Measurements from ENCODE around the gene ALKBH3.

Gene ALKBH3

GRCh38 chr11:43921561-43922294 is 41.1 kb downstream of the ALKBH3 start:
- no peak for DNase-seq (ENCODE audit: low read depth, low spot score)
- no peak overlapping the region for H3K27ac ChIP-seq
- H3K36me3 ChIP-seq (ENCODE audit: insufficient read depth, low read length), result peaks cover 16% of the 10 kb centered on the region
- TF ChIP-seq EZH2 (IDR thresholded peaks at IDR 0.05), result no peak
- no peak for TF ChIP-seq POLR2AphosphoS5 (IDR thresholded peaks at IDR 0.05; ENCODE audit: borderline replicate concordance, low read depth, low read length)
- TF ChIP-seq FOXP2 (optimal IDR thresholded peaks at IDR 0.05; ENCODE audit: control extremely low read depth, extremely low read length, insufficient read depth), result no peak
- no peak overlapping the region for H3K4me3 ChIP-seq
- H3K9ac ChIP-seq (ENCODE audit: insufficient read length), result no peak overlapping the region
- no peaks in the 10 kb centered on the region for H3K9me3 ChIP-seq (ENCODE audit: low read depth, low read length)

- H3K36me3 ChIP-seq (ENCODE audit: insufficient read depth, low read length), result peaks cover 16% of the 10 kb centered on the region
- H3K9me3 ChIP-seq (ENCODE audit: low read depth, low read length), result no peaks in the 10 kb centered on the region
- no peak overlapping the region for H3K27ac ChIP-seq
These were observed 41.6 kb downstream of the ALKBH3 start for GRCh38 chr11:43922295-43922648.

GRCh38 chr11:43922744-43923405 is 42.2 kb downstream of the ALKBH3 start:
- H3K36me3 ChIP-seq (ENCODE audit: insufficient read depth, low read length), result peaks cover 16% of the 10 kb centered on the region
- H3K27ac ChIP-seq, result no peak overlapping the region
- H3K9me3 ChIP-seq (ENCODE audit: low read depth, low read length), result no peaks in the 10 kb centered on the region
- no peak overlapping the region for H3K9ac ChIP-seq (ENCODE audit: insufficient read length)
- H3K4me3 ChIP-seq, result no peak overlapping the region
- DNase-seq (ENCODE audit: low read depth, low spot score), result no peak
- TF ChIP-seq EZH2 (IDR thresholded peaks at IDR 0.05) (no peak), POLR2AphosphoS5 (IDR thresholded peaks at IDR 0.05; ENCODE audit: borderline replicate concordance, low read depth, low read length) (no peak), FOXP2 (optimal IDR thresholded peaks at IDR 0.05; ENCODE audit: control extremely low read depth, extremely low read length, insufficient read depth) (no peak)

More at GRCh38 chr11:43922295-43922648, 41.6 kb downstream of the ALKBH3 start:
- TF ChIP-seq FOXP2 (optimal IDR thresholded peaks at IDR 0.05; ENCODE audit: control extremely low read depth, extremely low read length, insufficient read depth), result no peak
- TF ChIP-seq POLR2AphosphoS5 (IDR thresholded peaks at IDR 0.05; ENCODE audit: borderline replicate concordance, low read depth, low read length), result no peak
- no peak for TF ChIP-seq EZH2 (IDR thresholded peaks at IDR 0.05)
- H3K4me3 ChIP-seq, result no peak overlapping the region
- no peak for DNase-seq (ENCODE audit: low read depth, low spot score)
- H3K9ac ChIP-seq (ENCODE audit: insufficient read length), result no peak overlapping the region

- H3K27ac ChIP-seq, result no peak overlapping the region
- TF ChIP-seq POLR2AphosphoS5 (IDR thresholded peaks at IDR 0.05; ENCODE audit: borderline replicate concordance, low read depth, low read length), result no peak
These were observed 42.9 kb downstream of the ALKBH3 start for GRCh38 chr11:43923406-43924111.

DNA sequence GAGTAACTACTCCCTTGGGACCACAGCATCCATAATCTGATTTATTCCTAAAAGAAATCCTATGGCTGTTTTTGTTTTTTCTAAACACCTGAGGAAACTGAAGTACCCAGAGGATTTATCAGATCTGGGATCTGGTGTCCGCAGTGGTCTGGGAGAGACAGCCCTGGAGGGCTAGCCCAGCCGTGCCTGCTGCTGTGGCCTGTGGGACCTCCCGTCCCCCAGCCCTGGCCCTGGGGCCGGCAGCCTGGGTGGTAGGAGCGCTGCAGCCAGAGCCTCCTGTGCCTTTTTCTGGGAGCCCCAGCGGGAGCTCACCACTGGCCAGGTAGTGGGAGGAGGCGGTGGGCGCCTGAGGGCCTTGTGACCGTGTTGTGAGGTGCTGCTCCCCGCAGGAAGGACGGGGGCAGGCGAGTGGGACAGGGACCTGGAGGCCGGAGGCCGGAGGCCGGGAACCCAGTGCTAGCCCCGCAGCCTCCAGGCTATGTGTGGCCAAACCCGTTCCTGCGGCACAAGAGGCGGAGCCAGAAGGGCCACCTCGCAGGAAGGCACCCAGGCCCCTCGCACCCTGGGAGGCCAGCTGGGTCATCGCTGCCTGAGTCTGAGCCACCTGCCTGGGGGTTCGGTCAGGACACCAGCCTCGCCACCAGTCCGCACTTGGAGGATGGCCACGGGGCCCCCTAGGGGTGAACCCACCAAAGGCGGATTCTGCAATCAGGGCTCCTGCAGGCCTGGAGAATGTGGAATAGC is 43.7 kb downstream of the ALKBH3 start:
- Histone ChIP-seq H3K9ac (ENCODE audit: insufficient read length) (no peak overlapping the region), H3K9me3 (ENCODE audit: low read depth, low read length) (no peaks in the 10 kb centered on the region), H3K27ac (no peak overlapping the region), H3K4me3 (no peak overlapping the region), H3K36me3 (ENCODE audit: insufficient read depth, low read length) (peaks cover 10% of the 10 kb centered on the region; the same call in 1 of the 2 replicates)
- no peak for TF ChIP-seq EZH2 (IDR thresholded peaks at IDR 0.05)
- TF ChIP-seq FOXP2 (optimal IDR thresholded peaks at IDR 0.05; ENCODE audit: control extremely low read depth, extremely low read length, insufficient read depth), result no peak
- no peak for TF ChIP-seq POLR2AphosphoS5 (IDR thresholded peaks at IDR 0.05; ENCODE audit: borderline replicate concordance, low read depth, low read length)
- no peak for DNase-seq (ENCODE audit: low read depth, low spot score)

More at GRCh38 chr11:43923406-43924111, 42.9 kb downstream of the ALKBH3 start:
- Histone ChIP-seq H3K9ac (ENCODE audit: insufficient read length) (no peak overlapping the region), H3K4me3 (no peak overlapping the region), H3K9me3 (ENCODE audit: low read depth, low read length) (no peaks in the 10 kb centered on the region), H3K36me3 (ENCODE audit: insufficient read depth, low read length) (peaks cover 14% of the 10 kb centered on the region)
- no peak for DNase-seq (ENCODE audit: low read depth, low spot score)

- no peaks in the 10 kb centered on the region for H3K9me3 ChIP-seq (ENCODE audit: low read depth, low read length)
- H3K4me3 ChIP-seq, result no peak overlapping the region
- no peak for TF ChIP-seq EZH2 (IDR thresholded peaks at IDR 0.05)
- TF ChIP-seq POLR2AphosphoS5 (IDR thresholded peaks at IDR 0.05; ENCODE audit: borderline replicate concordance, low read depth, low read length), result no peak
- no peak for TF ChIP-seq FOXP2 (optimal IDR thresholded peaks at IDR 0.05; ENCODE audit: control extremely low read depth, extremely low read length, insufficient read depth)
- DNase-seq (ENCODE audit: low read depth, low spot score), result no peak
- H3K9ac ChIP-seq (ENCODE audit: insufficient read length), result no peak overlapping the region
- peaks cover 2% of the 10 kb centered on the region; the same call in 1 of the 2 replicates for H3K36me3 ChIP-seq (ENCODE audit: insufficient read depth, low read length)
- H3K27ac ChIP-seq, result no peak overlapping the region
These were observed 44.7 kb downstream of the ALKBH3 start for GRCh38 chr11:43925063-43925931.

DNA sequence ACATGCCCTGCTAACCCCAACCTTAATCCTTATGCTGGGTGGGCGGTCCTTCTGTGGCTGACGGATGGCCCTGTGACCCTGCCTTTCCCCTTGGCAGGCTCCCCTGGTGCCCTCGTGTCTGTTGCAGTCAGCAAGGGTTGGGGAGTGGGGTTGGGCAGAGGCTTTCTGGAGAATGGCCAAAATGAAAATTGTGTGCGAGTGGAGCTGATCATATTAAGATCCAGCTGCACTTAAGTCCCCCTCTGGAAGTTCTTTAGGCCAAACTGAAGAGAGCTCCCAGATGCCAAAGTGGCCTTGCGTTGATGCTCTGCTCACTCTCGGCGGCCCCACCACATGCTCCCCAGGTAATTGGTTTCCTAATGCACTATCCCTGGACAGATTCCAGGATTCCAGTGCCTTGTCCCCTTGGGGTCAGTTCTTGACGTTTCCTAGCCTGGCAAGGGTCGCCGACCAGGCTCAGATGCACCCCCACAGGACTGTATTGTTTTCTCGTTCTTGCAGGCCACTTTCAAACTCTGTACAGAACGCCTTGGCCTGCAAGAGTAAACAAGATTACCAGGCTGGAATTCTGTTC is 45.4 kb downstream of the ALKBH3 start:
- H3K27ac ChIP-seq, result no peak overlapping the region
- H3K9ac ChIP-seq (ENCODE audit: insufficient read length), result no peak overlapping the region
- no peak overlapping the region for H3K4me3 ChIP-seq
- TF ChIP-seq POLR2AphosphoS5 (IDR thresholded peaks at IDR 0.05; ENCODE audit: borderline replicate concordance, low read depth, low read length) (no peak), FOXP2 (optimal IDR thresholded peaks at IDR 0.05; ENCODE audit: control extremely low read depth, extremely low read length, insufficient read depth) (no peak), EZH2 (IDR thresholded peaks at IDR 0.05) (no peak)
- DNase-seq (ENCODE audit: low read depth, low spot score), result no peak
- H3K9me3 ChIP-seq (ENCODE audit: low read depth, low read length), result no peaks in the 10 kb centered on the region
- H3K36me3 ChIP-seq (ENCODE audit: insufficient read depth, low read length), result no peaks in the 10 kb centered on the region

All from SK-N-MC (cell line).